ENCODE results near the gene SLC38A1.

DNA sequence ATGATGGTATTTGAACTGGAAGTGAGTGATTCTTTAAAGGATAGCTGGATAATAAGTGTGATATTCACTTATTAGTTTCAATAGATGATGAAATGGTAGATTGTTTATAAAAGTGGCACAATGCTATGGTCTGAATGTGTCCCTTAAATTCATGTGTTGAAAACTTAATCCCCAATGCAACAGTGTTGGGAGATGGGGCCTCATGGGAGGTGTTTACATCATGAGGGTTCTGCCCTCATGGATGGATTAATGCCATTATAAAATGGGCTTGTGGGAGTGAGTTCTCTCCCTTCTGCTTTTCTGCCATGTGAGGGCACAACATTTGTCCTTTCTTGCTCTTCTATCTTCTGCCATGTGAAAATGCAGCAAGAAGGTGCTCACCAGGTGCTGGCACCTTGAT lies 134.0 kb downstream of the SLC38A1 start:
- TF ChIP-seq SIN3A (IDR thresholded peaks at IDR 0.05; ENCODE audit: borderline replicate concordance, insufficient read depth, low read length) = no peak
- TF ChIP-seq POLR2AphosphoS5 (IDR thresholded peaks at IDR 0.05; ENCODE audit: low read depth, low read length) = no peak
- TF ChIP-seq, protein P1, sequence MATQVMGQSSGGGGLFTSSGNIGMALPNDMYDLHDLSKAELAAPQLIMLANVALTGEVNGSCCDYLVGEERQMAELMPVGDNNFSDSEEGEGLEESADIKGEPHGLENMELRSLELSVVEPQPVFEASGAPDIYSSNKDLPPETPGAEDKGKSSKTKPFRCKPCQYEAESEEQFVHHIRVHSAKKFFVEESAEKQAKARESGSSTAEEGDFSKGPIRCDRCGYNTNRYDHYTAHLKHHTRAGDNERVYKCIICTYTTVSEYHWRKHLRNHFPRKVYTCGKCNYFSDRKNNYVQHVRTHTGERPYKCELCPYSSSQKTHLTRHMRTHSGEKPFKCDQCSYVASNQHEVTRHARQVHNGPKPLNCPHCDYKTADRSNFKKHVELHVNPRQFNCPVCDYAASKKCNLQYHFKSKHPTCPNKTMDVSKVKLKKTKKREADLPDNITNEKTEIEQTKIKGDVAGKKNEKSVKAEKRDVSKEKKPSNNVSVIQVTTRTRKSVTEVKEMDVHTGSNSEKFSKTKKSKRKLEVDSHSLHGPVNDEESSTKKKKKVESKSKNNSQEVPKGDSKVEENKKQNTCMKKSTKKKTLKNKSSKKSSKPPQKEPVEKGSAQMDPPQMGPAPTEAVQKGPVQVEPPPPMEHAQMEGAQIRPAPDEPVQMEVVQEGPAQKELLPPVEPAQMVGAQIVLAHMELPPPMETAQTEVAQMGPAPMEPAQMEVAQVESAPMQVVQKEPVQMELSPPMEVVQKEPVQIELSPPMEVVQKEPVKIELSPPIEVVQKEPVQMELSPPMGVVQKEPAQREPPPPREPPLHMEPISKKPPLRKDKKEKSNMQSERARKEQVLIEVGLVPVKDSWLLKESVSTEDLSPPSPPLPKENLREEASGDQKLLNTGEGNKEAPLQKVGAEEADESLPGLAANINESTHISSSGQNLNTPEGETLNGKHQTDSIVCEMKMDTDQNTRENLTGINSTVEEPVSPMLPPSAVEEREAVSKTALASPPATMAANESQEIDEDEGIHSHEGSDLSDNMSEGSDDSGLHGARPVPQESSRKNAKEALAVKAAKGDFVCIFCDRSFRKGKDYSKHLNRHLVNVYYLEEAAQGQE (IDR thresholded peaks at IDR 0.05; ENCODE audit: insufficient read depth in 1 of 2, low read depth in 2 of 2, low read length in 2 of 2) = no peak
- TF ChIP-seq FOXP2 (optimal IDR thresholded peaks at IDR 0.05; ENCODE audit: borderline replicate concordance, extremely low read depth, extremely low read length, insufficient read depth) = no peak
- no peak for TF ChIP-seq TAF1 (IDR thresholded peaks at IDR 0.05; ENCODE audit: borderline replicate concordance, insufficient read depth, low read length)
